ENCODE results near the gene NLRC5. TPM values are rescaled to one million over a fixed set of nuclear protein-coding genes. Genes with fewer than 3 reads are reported as not detected.
A peak's percentile ranks its signal among the peaks of the same experiment; 100 is the strongest.

Gene NLRC5
- total RNA-seq, 6 experiments from 2014 or later: 18.2 to 26.2 (median 21.7) TPM

GRCh38 chr16:57013229-57013628 is 23.9 kb downstream of the NLRC5 start:
- DNase-seq: peak; percentile 85
- no peaks in the 10 kb centered on the region for H3K9me3 Mint-ChIP-seq
- no peaks in the 10 kb centered on the region for H3K27me3 Mint-ChIP-seq (ENCODE audit: insufficient read depth)
- H3K27ac Mint-ChIP-seq: peak overlapping the region; percentile 79
- no peak for TF ChIP-seq CTCF (IDR thresholded peaks at IDR 0.05)
- H3K36me3 Mint-ChIP-seq (ENCODE audit: low read depth): peaks cover 30% of the 10 kb centered on the region
- H3K4me3 Mint-ChIP-seq: peak overlapping the region; percentile 53
- H3K4me1 Mint-ChIP-seq (ENCODE audit: low read depth): peaks cover 68% of the 10 kb centered on the region

GRCh38 chr16:57013902-57014301 is 24.5 kb downstream of the NLRC5 start:
- Mint-ChIP-seq H3K27me3 (ENCODE audit: insufficient read depth) (no peaks in the 10 kb centered on the region), H3K4me1 (ENCODE audit: low read depth) (peaks cover 68% of the 10 kb centered on the region), H3K27ac (peak overlapping the region; percentile 79), H3K36me3 (ENCODE audit: low read depth) (peaks cover 33% of the 10 kb centered on the region), H3K9me3 (no peaks in the 10 kb centered on the region), H3K4me3 (peak overlapping the region; percentile 53)
- no peak for TF ChIP-seq CTCF (IDR thresholded peaks at IDR 0.05)
- no peak for DNase-seq

- Mint-ChIP-seq H3K27me3 (ENCODE audit: insufficient read depth) (no peaks in the 10 kb centered on the region; the same call in 1 of the 2 replicates), H3K36me3 (ENCODE audit: low read depth) (peaks cover 46% of the 10 kb centered on the region), H3K4me3 (no peak overlapping the region; the same call in 1 of the 2 replicates), H3K9me3 (no peaks in the 10 kb centered on the region), H3K4me1 (ENCODE audit: low read depth) (peaks cover 62% of the 10 kb centered on the region), H3K27ac (no peak overlapping the region)
- no peak for DNase-seq
- no peak for TF ChIP-seq CTCF (IDR thresholded peaks at IDR 0.05)
These were observed 26.9 kb downstream of the NLRC5 start for GRCh38 chr16:57016301-57016700.

GRCh38 chr16:57016831-57017230 is 27.5 kb downstream of the NLRC5 start:
- peaks cover 61% of the 10 kb centered on the region for H3K4me1 Mint-ChIP-seq (ENCODE audit: low read depth)
- no peak for TF ChIP-seq CTCF (IDR thresholded peaks at IDR 0.05)
- peak overlapping the region; percentile 8; the same call in 1 of the 2 replicates for H3K27ac Mint-ChIP-seq
- no peak for DNase-seq
- H3K36me3 Mint-ChIP-seq (ENCODE audit: low read depth): peaks cover 51% of the 10 kb centered on the region
- H3K4me3 Mint-ChIP-seq: no peak overlapping the region
- H3K27me3 Mint-ChIP-seq (ENCODE audit: insufficient read depth): no peaks in the 10 kb centered on the region; the same call in 1 of the 2 replicates
- no peaks in the 10 kb centered on the region for H3K9me3 Mint-ChIP-seq

- no peak overlapping the region for H3K4me3 Mint-ChIP-seq
- H3K27me3 Mint-ChIP-seq (ENCODE audit: insufficient read depth): no peaks in the 10 kb centered on the region; the same call in 1 of the 2 replicates
- no peak for DNase-seq
- peak overlapping the region; percentile 8; the same call in 1 of the 2 replicates for H3K27ac Mint-ChIP-seq
- peaks cover 56% of the 10 kb centered on the region for H3K36me3 Mint-ChIP-seq (ENCODE audit: low read depth)
- H3K4me1 Mint-ChIP-seq (ENCODE audit: low read depth): peaks cover 56% of the 10 kb centered on the region
- TF ChIP-seq CTCF (IDR thresholded peaks at IDR 0.05): no peak
- no peaks in the 10 kb centered on the region for H3K9me3 Mint-ChIP-seq
These were observed 27.9 kb downstream of the NLRC5 start for GRCh38 chr16:57017251-57017650.

GRCh38 chr16:57019746-57020145 is 30.4 kb downstream of the NLRC5 start:
- peaks cover 31% of the 10 kb centered on the region for H3K4me1 Mint-ChIP-seq (ENCODE audit: low read depth)
- no peak overlapping the region for H3K27ac Mint-ChIP-seq
- no peak for DNase-seq
- H3K36me3 Mint-ChIP-seq (ENCODE audit: low read depth): peaks cover 57% of the 10 kb centered on the region
- no peaks in the 10 kb centered on the region for H3K9me3 Mint-ChIP-seq
- H3K27me3 Mint-ChIP-seq (ENCODE audit: insufficient read depth): no peaks in the 10 kb centered on the region; the same call in 1 of the 2 replicates
- no peak for TF ChIP-seq CTCF (IDR thresholded peaks at IDR 0.05)
- no peak overlapping the region for H3K4me3 Mint-ChIP-seq

Data from HFFc6 (cell line).